Body of pancreas (tissue), 4 donors: ENCODE results near the gene TMEM217. TPM values are rescaled to one million over a fixed set of nuclear protein-coding genes. Genes with fewer than 3 reads are reported as not detected.

Experiments
- ATAC-seq: fragments of 150-250 bp; one replicate; pipeline ENCODE4 v1.9.1; 2016
- DNase-seq, 4 donors: peaks; one replicate each; pipeline ENCODE4 v3.0.0-alpha.2; 2019
- H3K27ac ChIP-seq, 4 donors: fragments of 200-600 bp; sonication (generic); 1 replicate in 3 of 4; 2 replicates in 1 of 4; pipeline versions ENCODE4 v1.5.1 to v1.6.1; 2016 to 2019; ENCODE audit warnings: mild to moderate bottlenecking in 1 of 4, mixed read lengths in 1 of 4, moderate library complexity in 1 of 4
- H3K27me3 ChIP-seq, 2 donors: fragments of 200-600 bp; sonication (generic); one replicate each; pipeline ENCODE4 v1.6.0; 2016; ENCODE audit warnings: mild to moderate bottlenecking in 1 of 2
- H3K36me3 ChIP-seq, 2 donors: fragments of 200-600 bp; sonication (generic); replicated peaks in 1 of 2; 2 replicates each; pipeline ENCODE4 v1.5.1; 2016; ENCODE audit warnings: low read depth in 2 of 2; ENCODE audit not compliant: insufficient read depth in 1 of 2
- H3K4me1 ChIP-seq: fragments of 200-600 bp; sonication (generic); one replicate; pipeline ENCODE4 v1.6.0; 2016
- H3K4me3 ChIP-seq, 2 donors: fragments of 200-600 bp; sonication (generic); 1 replicate in 1 of 2; 2 replicates in 1 of 2; pipeline ENCODE4 v1.5.1; 2016 to 2019
- H3K9me3 ChIP-seq, 3 donors: fragments of 200-600 bp; sonication (generic); 1 replicate in 2 of 3; 2 replicates in 1 of 3; pipeline ENCODE4 v1.5.1; 2016
- POLR2A ChIP-seq, 3 donors: fragments of 450-650 bp; IDR thresholded peaks; one replicate each; pipeline ENCODE4 v1.6.1; 2016; ENCODE audit warnings: antibody characterized with exemption in 3 of 3, mild to moderate bottlenecking in 2 of 3
- WGBS, 2 donors: methylation state at CpG; one replicate each; pipeline ENCODE4 v1.1.5; 2017; 5-methylcytosine and 5-hydroxymethylcytosine counted together
- intact Hi-C: fragments of 100-400 bp; cut with DNase I; formaldehyde crosslinking; loops from one replicate; pipeline ENCODE4 v1.15.1; 2023
- total RNA-seq, 2 donors: library from RNA; depleted of rRNA; stranded (reverse); fragments of >200 nt; gene quantifications; one replicate each; pipeline ENCODE4 v1.1.0, GENCODE V29; 2016
- TF ChIP-seq, protein P1 (sequence below), 7 experiments: fragments of 450-650 bp in 4 of 7; fragments of 200-600 bp in 3 of 7; sonication (generic) in 3 of 7; IDR thresholded peaks; one replicate each; pipeline ENCODE4 v1.5.1; 2016 to 2019; ENCODE audit warnings: antibody characterized with exemption in 7 of 7

TMEM217 gene
- total RNA-seq, 2 donors from 2014 or later, result not detected

DNA sequence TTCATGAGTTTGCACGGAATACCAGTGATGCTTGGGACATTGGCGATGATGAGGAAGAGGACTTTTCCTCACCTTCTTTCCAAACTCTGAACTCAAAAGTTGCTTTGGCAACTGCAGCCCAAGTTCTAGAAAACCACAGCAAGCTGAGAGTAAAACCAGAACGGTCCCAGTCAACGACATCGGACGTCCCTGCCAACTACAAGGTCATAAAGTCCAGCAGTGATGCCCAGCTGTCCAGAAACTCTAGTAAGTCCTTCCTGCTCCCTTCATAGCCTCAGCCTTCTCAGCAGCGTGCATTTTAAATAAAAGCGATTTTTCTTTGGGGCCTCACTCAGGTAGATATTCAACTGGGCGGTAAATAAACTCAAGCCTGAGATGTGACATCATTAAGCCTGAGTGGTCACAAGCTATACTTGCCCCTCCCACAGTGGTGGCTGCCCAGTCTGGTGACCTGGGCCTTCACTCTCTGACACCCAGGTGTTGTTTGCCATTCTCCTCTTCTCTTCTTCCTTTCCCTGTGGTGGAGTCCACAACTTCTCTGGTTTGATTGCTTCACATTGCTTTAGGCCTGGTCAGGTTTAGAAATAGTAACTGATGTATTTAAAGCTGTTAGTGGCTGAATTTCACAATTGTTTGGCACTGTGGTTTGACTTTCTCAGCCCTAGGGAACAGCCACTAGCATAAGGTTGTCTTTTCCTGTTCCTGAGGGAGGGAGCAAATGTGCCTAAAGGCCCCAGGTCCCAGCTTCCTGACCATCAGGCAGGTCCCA, 21.6 kb upstream of the TMEM217 start:
- ATAC-seq (no peak), DNase-seq (peak in 1 of 4 donors; percentile 16)
- WGBS, 2 donors, result 72 to 73% methylated on average over 9 of the region's 9 CpGs
- intact Hi-C loops, result no loop called here
- TF ChIP-seq POLR2A (IDR thresholded peaks at IDR 0.05), result no peak
- TF ChIP-seq, protein P1, sequence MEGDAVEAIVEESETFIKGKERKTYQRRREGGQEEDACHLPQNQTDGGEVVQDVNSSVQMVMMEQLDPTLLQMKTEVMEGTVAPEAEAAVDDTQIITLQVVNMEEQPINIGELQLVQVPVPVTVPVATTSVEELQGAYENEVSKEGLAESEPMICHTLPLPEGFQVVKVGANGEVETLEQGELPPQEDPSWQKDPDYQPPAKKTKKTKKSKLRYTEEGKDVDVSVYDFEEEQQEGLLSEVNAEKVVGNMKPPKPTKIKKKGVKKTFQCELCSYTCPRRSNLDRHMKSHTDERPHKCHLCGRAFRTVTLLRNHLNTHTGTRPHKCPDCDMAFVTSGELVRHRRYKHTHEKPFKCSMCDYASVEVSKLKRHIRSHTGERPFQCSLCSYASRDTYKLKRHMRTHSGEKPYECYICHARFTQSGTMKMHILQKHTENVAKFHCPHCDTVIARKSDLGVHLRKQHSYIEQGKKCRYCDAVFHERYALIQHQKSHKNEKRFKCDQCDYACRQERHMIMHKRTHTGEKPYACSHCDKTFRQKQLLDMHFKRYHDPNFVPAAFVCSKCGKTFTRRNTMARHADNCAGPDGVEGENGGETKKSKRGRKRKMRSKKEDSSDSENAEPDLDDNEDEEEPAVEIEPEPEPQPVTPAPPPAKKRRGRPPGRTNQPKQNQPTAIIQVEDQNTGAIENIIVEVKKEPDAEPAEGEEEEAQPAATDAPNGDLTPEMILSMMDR (IDR thresholded peaks at IDR 0.05), result no peak
- H3K27me3 ChIP-seq, result no peaks in the 10 kb centered on the region
- no peaks in the 10 kb centered on the region for H3K9me3 ChIP-seq
- H3K4me3 ChIP-seq, result no peak overlapping the region
- no peak overlapping the region for H3K27ac ChIP-seq
- peaks cover 0 to 7% of the 10 kb centered on the region in 2 donors for H3K36me3 ChIP-seq
- peaks cover 45% of the 10 kb centered on the region for H3K4me1 ChIP-seq

DNA sequence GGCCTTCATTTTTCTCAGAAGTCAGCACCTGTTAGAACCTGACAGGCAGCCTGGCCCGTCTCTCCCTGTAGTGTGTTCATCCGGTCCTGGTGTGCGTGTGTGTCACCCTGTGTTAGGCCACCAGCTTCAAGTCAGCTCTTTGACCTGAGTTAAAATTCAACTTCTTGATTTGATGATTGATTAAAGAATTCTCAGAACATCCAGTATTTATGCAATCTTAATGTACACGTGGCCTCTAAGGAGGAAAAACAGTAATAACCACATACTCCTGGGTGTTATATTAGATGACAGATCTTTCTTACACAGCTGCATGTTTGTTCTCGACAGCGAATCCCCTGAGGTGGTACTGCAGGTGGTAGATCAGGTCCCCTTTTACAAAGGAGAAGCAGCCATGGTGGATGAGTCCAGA, 19.1 kb upstream of the TMEM217 start:
- 59 to 67% methylated on average over 6 of the region's 6 CpGs for WGBS, 2 donors
- Histone ChIP-seq H3K27ac (no peak overlapping the region), H3K4me3 (no peak overlapping the region), H3K27me3 (no peaks in the 10 kb centered on the region), H3K36me3 (no peaks in the 10 kb centered on the region), H3K9me3 (no peaks in the 10 kb centered on the region), H3K4me1 (peaks cover 31% of the 10 kb centered on the region)
- TF ChIP-seq, protein P1 (IDR thresholded peaks at IDR 0.05), result no peak
- TF ChIP-seq POLR2A (IDR thresholded peaks at IDR 0.05), result no peak
- ATAC-seq (peak; percentile 40), DNase-seq (no peak)
- intact Hi-C loops, result no loop called here

DNA sequence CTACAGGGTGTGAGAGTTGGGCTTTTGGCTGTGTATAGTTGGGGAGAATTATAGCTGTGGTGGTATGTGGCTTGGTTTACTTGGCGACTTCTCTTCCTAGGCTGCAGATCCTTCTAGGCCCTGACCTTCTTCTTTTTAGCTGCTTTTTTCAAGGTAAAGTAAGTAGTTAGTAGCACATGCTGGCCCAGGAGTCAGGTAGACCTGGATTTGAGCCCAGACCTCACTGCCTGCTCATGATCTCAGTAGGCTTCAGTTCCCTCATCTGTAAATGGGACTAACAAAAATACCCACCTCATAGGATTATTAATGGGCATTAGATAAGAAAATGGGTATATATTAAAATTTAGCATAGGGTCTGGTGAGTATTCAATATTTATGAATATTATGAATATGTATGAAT, 17.4 kb upstream of the TMEM217 start:
- peaks cover 31% of the 10 kb centered on the region for H3K4me1 ChIP-seq
- H3K9me3 ChIP-seq, result no peaks in the 10 kb centered on the region
- 35 to 50% methylated on average over 1 of the region's 1 CpG for WGBS, 2 donors
- TF ChIP-seq, protein P1 (IDR thresholded peaks at IDR 0.05), result no peak
- TF ChIP-seq POLR2A (IDR thresholded peaks at IDR 0.05), result no peak
- H3K27ac ChIP-seq, result no peak overlapping the region
- no peak overlapping the region for H3K4me3 ChIP-seq
- no peak for ATAC-seq
- intact Hi-C loops, result no loop called here
- peaks cover 0 to 2% of the 10 kb centered on the region in 2 donors for H3K36me3 ChIP-seq
- DNase-seq, result peak in 3 of 4 donors; percentile 23 to 49 (median 33)
- H3K27me3 ChIP-seq, result no peaks in the 10 kb centered on the region

DNA sequence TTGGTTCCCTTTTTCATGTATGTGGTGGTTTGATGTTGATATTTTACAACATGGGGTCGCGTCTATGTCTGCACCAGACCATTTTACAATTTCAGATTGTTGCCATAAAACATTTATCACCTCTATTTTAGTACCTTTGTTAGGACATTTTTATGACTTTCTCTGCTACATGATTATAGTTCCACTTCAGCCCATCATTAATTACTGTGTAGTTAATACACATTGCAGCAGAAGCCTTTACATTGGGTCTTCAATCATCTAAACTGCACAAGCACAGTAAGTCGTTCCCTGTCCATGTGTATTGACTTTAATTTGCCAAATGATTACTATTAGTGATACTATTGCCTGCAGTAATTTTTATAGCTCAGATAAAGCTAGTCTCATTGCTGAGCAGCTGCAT, 15.7 kb upstream of the TMEM217 start:
- no peak for DNase-seq
- 55 to 57% methylated on average over 3 of the region's 3 CpGs for WGBS, 2 donors
- Histone ChIP-seq H3K4me1 (peaks cover 26% of the 10 kb centered on the region), H3K36me3 (peaks cover 0 to 2% of the 10 kb centered on the region in 2 donors), H3K9me3 (no peaks in the 10 kb centered on the region), H3K27me3 (no peaks in the 10 kb centered on the region), H3K4me3 (no peak overlapping the region), H3K27ac (no peak overlapping the region)
- no peak for TF ChIP-seq POLR2A (IDR thresholded peaks at IDR 0.05)
- TF ChIP-seq, protein P1 (IDR thresholded peaks at IDR 0.05), result no peak
- intact Hi-C loops, result no loop called here
- ATAC-seq, result no peak
